Measurements from ENCODE around the gene CCDC15.
"Not testable (repeated sequence)": the region's sequence is repeated elsewhere in the genome, so short reads cannot be mapped to it uniquely, and the experiment has no call there.

DNA sequence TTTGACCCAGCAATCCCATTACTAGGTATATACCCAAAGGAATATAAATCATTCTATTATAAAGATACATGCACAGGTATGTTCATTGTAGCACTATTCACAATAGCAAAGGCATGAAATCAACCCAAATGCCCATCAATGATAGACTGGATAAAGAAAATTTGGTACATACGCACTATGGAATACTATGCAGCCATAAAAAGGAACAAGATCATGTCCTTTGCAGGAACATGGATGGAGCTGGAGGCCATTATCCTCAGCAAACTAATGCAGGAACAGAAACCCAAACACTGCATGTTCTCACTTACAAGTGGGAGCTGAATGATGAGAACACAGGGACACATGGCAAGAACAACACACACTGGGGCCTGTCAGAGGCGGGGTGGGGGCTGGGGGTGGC lies 102.1 kb downstream of the CCDC15 start:
- TF ChIP-seq, protein P1, sequence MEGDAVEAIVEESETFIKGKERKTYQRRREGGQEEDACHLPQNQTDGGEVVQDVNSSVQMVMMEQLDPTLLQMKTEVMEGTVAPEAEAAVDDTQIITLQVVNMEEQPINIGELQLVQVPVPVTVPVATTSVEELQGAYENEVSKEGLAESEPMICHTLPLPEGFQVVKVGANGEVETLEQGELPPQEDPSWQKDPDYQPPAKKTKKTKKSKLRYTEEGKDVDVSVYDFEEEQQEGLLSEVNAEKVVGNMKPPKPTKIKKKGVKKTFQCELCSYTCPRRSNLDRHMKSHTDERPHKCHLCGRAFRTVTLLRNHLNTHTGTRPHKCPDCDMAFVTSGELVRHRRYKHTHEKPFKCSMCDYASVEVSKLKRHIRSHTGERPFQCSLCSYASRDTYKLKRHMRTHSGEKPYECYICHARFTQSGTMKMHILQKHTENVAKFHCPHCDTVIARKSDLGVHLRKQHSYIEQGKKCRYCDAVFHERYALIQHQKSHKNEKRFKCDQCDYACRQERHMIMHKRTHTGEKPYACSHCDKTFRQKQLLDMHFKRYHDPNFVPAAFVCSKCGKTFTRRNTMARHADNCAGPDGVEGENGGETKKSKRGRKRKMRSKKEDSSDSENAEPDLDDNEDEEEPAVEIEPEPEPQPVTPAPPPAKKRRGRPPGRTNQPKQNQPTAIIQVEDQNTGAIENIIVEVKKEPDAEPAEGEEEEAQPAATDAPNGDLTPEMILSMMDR (IDR thresholded peaks at IDR 0.05) = not testable (repeated sequence)
- TF ChIP-seq EZH2 (IDR thresholded peaks at IDR 0.05; ENCODE audit: borderline replicate concordance, insufficient read depth, low read depth, low read length, poor library complexity, severe bottlenecking) = not testable (repeated sequence)

All from B cell (primary cell).